Thymus (tissue), 11 donors: ENCODE results near the gene TTK. TPM values are rescaled to one million over a fixed set of nuclear protein-coding genes. Genes with fewer than 3 reads are reported as not detected.
"Not testable (repeated sequence)": the region's sequence is repeated elsewhere in the genome, so short reads cannot be mapped to it uniquely, and the experiment has no call there.

Experiments
- DNase-seq, 9 donors: peaks; one replicate each; pipeline ENCODE4 v3.0.0-alpha.2; 2013; ENCODE audit warnings: low spot score in 9 of 9, low read depth in 6 of 9, missing footprints in 1 of 9
- H3K27ac ChIP-seq, 2 donors: one replicate each; pipeline ENCODE4 v1.5.1; 2013; ENCODE audit warnings: control low read depth in 1 of 2, low read depth in 1 of 2, low read length in 1 of 2, mild to moderate bottlenecking in 1 of 2, moderate library complexity in 1 of 2
- H3K27me3 ChIP-seq, 2 donors: one replicate each; pipeline ENCODE4 v1.5.1; 2013; ENCODE audit warnings: low read length in 1 of 2; ENCODE audit not compliant: control insufficient read depth in 2 of 2, insufficient read depth in 1 of 2
- H3K36me3 ChIP-seq, 2 donors: one replicate each; pipeline ENCODE4 v1.5.1; 2013; ENCODE audit warnings: low read length in 1 of 2, mild to moderate bottlenecking in 1 of 2, moderate library complexity in 1 of 2; ENCODE audit not compliant: control insufficient read depth in 2 of 2, insufficient read depth in 2 of 2
- H3K4me1 ChIP-seq, 2 donors: one replicate each; pipeline ENCODE4 v1.5.1; 2013; ENCODE audit warnings: low read length in 2 of 2; ENCODE audit not compliant: control insufficient read depth in 2 of 2, insufficient read depth in 2 of 2
- H3K4me3 ChIP-seq, 2 donors: one replicate each; pipeline ENCODE4 v1.5.1; 2013; ENCODE audit warnings: low read length in 2 of 2, control low read depth in 1 of 2, mild to moderate bottlenecking in 1 of 2
- H3K9me3 ChIP-seq, 2 donors: one replicate each; pipeline ENCODE4 v1.5.1; 2013; ENCODE audit warnings: low read length in 1 of 2, mild to moderate bottlenecking in 1 of 2; ENCODE audit not compliant: control insufficient read depth in 2 of 2, insufficient read depth in 1 of 2
- WGBS: extraction: QIAGEN DNeasy Blood & Tissue Kit; methylation state at CpG from one replicate; pipeline ENCODE4 v1.1.7; 2013; 5-methylcytosine and 5-hydroxymethylcytosine counted together
- polyA plus RNA-seq: library from polyadenylated mRNA; stranded (reverse); fragments of 200-250 nt; gene quantifications from one replicate; pipeline ENCODE4 v1.2.3, GENCODE V29; 2013
- total RNA-seq: library from RNA; stranded (reverse); fragments of 120-200 nt; gene quantifications from one replicate; pipeline ENCODE4 v1.2.4, GENCODE V29; 2013
- donor health status: healthy.

The TTK gene
- total and polyA plus RNA-seq, 2 donors, result 5.5 to 57.7 TPM

GRCh38 chr6:80048220-80048619, 43.8 kb downstream of the TTK start:
- not testable (repeated sequence) for H3K27ac ChIP-seq, H3K4me1 ChIP-seq, H3K27me3 ChIP-seq, H3K4me3 ChIP-seq, DNase-seq, H3K9me3 ChIP-seq
- H3K36me3 ChIP-seq, result peaks cover 15 to 21% of the 10 kb centered on the region in 2 donors
- 98% methylated on average over 3 of the region's 3 CpGs for WGBS

- Histone ChIP-seq H3K36me3 (no peaks in the 10 kb centered on the region), H3K27ac (no peak overlapping the region), H3K27me3 (no peaks in the 10 kb centered on the region), H3K4me1 (no peaks in the 10 kb centered on the region), H3K9me3 (no peaks in the 10 kb centered on the region), H3K4me3 (no peak overlapping the region)
- DNase-seq, result no peak
Observed at GRCh38 chr6:80060774-80061173, 56.3 kb downstream of the TTK start.

GRCh38 chr6:80068146-80068545, 63.7 kb downstream of the TTK start:
- H3K4me3 ChIP-seq, DNase-seq, H3K4me1 ChIP-seq, H3K27ac ChIP-seq, H3K36me3 ChIP-seq, H3K27me3 ChIP-seq, H3K9me3 ChIP-seq: not testable (repeated sequence)
- 94% methylated on average over 7 of the region's 7 CpGs for WGBS

- 91% methylated on average over 19 of the region's 19 CpGs for WGBS
- not testable (repeated sequence) for H3K9me3 ChIP-seq, H3K4me1 ChIP-seq
Observed at GRCh38 chr6:80070431-80070830, 66.0 kb downstream of the TTK start.

GRCh38 chr6:80077067-80077466, 72.6 kb downstream of the TTK start:
- WGBS, result 85% methylated on average over 1 of the region's 1 CpG
- no peaks in the 10 kb centered on the region for H3K27me3 ChIP-seq
- peaks cover 0 to 5% of the 10 kb centered on the region in 2 donors for H3K4me1 ChIP-seq
- H3K4me3 ChIP-seq, result no peak overlapping the region
- no peak for DNase-seq
- no peaks in the 10 kb centered on the region for H3K9me3 ChIP-seq
- no peaks in the 10 kb centered on the region for H3K36me3 ChIP-seq
- H3K27ac ChIP-seq, result no peak overlapping the region

More at GRCh38 chr6:80070431-80070830, 66.0 kb downstream of the TTK start:
- H3K36me3 ChIP-seq, H3K4me3 ChIP-seq, H3K27me3 ChIP-seq, DNase-seq, H3K27ac ChIP-seq: not testable (repeated sequence)

GRCh38 chr6:80088637-80089036, 84.2 kb downstream of the TTK start:
- WGBS, result 95% methylated on average over 6 of the region's 6 CpGs
- DNase-seq, result no peak
- Histone ChIP-seq H3K27ac (no peak overlapping the region), H3K27me3 (no peaks in the 10 kb centered on the region), H3K9me3 (no peaks in the 10 kb centered on the region), H3K36me3 (no peaks in the 10 kb centered on the region), H3K4me3 (no peak overlapping the region), H3K4me1 (no peaks in the 10 kb centered on the region)

GRCh38 chr6:80091506-80091905, 87.1 kb downstream of the TTK start:
- no peaks in the 10 kb centered on the region for H3K9me3 ChIP-seq
- no peak for DNase-seq

More at GRCh38 chr6:80091506-80091905, 87.1 kb downstream of the TTK start:
- H3K4me3 ChIP-seq, result no peak overlapping the region
- H3K27me3 ChIP-seq, result no peaks in the 10 kb centered on the region
- H3K36me3 ChIP-seq, result no peaks in the 10 kb centered on the region
- no peak overlapping the region for H3K27ac ChIP-seq
- H3K4me1 ChIP-seq, result peaks cover 0 to 4% of the 10 kb centered on the region in 2 donors

Other genes with a start within 250 kb of the TTK start
- gene ELOVL4, start 57.1 kb upstream of the TTK start, total RNA-seq, result 41.6 TPM
- gene ELOVL4, start 57.1 kb upstream of the TTK start, polyA plus RNA-seq, result 30.6 TPM
- gene BCKDHB, start 102.0 kb downstream of the TTK start, total RNA-seq, result 12.9 TPM
- gene BCKDHB, start 102.0 kb downstream of the TTK start, polyA plus RNA-seq, result 12.3 TPM